Skin of body (tissue), 2 donors: ENCODE results near the gene GH1. TPM values are rescaled to one million over a fixed set of nuclear protein-coding genes. Genes with fewer than 3 reads are reported as not detected.
"Not testable (repeated sequence)": the region's sequence is repeated elsewhere in the genome, so short reads cannot be mapped to it uniquely, and the experiment has no call there.

ENCODE experiments used
- DNase-seq: peaks from one replicate; lab custom pipeline; 2025; lab: John Stamatoyannopoulos, UW
- total RNA-seq: library from RNA; depleted of rRNA; stranded (reverse); fragments of >200 nt; gene quantifications from one replicate; pipeline ENCODE4 v1.2.3, GENCODE V29; 2014

The GH1 gene
- total RNA-seq, 1 donor from 2014 or later = not detected

GRCh38 chr17:63927464-63928171, 9.0 kb upstream of the GH1 start:
- DNase-seq = no peak

- DNase-seq = no peak
Observed at GRCh38 chr17:63926164-63926563, 7.5 kb upstream of the GH1 start.

GRCh38 chr17:63925615-63926014, 7.0 kb upstream of the GH1 start:
- no peak for DNase-seq

GRCh38 chr17:63922402-63922801, 3.8 kb upstream of the GH1 start:
- DNase-seq = not testable (repeated sequence)

GRCh38 chr17:63920779-63921178, 2.1 kb upstream of the GH1 start:
- DNase-seq = not testable (repeated sequence)

GRCh38 chr17:63920050-63920449, 1.4 kb upstream of the GH1 start:
- not testable (repeated sequence) for DNase-seq

- peak; percentile 10 for DNase-seq
Observed at GRCh38 chr17:63919311-63919723, 678 bp upstream of the GH1 start.

- DNase-seq = no peak
Observed at GRCh38 chr17:63918305-63918704, 334 bp downstream of the GH1 start.

GRCh38 chr17:63917646-63918045, 993 bp downstream of the GH1 start:
- no peak for DNase-seq

- DNase-seq = not testable (repeated sequence)
Observed at GRCh38 chr17:63917206-63917605, 1.4 kb downstream of the GH1 start.

- no peak for DNase-seq
Observed at GRCh38 chr17:63916566-63917185, 2.0 kb downstream of the GH1 start.

GRCh38 chr17:63915753-63916152, 2.9 kb downstream of the GH1 start:
- DNase-seq = not testable (repeated sequence)

- no peak for DNase-seq
Observed at GRCh38 chr17:63914471-63914870, 4.2 kb downstream of the GH1 start.

- no peak for DNase-seq
Observed at GRCh38 chr17:63911657-63912100, 7.0 kb downstream of the GH1 start.

GRCh38 chr17:63911041-63911635, 7.5 kb downstream of the GH1 start, which contains the start of gene CSHL1:
CSHL1 (minus strand) TSS chr17:63911258; CDS start chr17:63911196, 62 bp downstream.
- DNase-seq = no peak

GRCh38 chr17:63910096-63910495, 8.5 kb downstream of the GH1 start:
- no peak for DNase-seq

- DNase-seq = not testable (repeated sequence)
Observed at GRCh38 chr17:63909586-63909985, 9.1 kb downstream of the GH1 start.

- DNase-seq = not testable (repeated sequence)
Observed at GRCh38 chr17:63907161-63907778, 11.4 kb downstream of the GH1 start.

GRCh38 chr17:63904796-63905195, 13.8 kb downstream of the GH1 start:
- not testable (repeated sequence) for DNase-seq

- DNase-seq = not testable (repeated sequence)
Observed at GRCh38 chr17:63903787-63904201, 14.8 kb downstream of the GH1 start.

- not testable (repeated sequence) for DNase-seq
Observed at GRCh38 chr17:63901971-63902370, 16.7 kb downstream of the GH1 start.
